Measurements from ENCODE around the gene NIF3L1. TPM values are rescaled to one million over a fixed set of nuclear protein-coding genes. Genes with fewer than 3 reads are reported as not detected.

The NIF3L1 gene
- total and polyA plus RNA-seq, 9 of the 15 experiments (the other 6 are each of a cell fraction or from before 2014, with no cell fraction given) = 26.7 to 89.5 (median 45.6) TPM

- TF ChIP-seq ZNF511 (CRISPR knock-in tag; IDR thresholded peaks at IDR 0.05) (no peak), PHF21A (IDR thresholded peaks at IDR 0.05; ENCODE audit: borderline replicate concordance, low read depth) (no peak), PBX2 (CRISPR knock-in tag; IDR thresholded peaks at IDR 0.05; ENCODE audit: low read depth) (no peak), PBX2 (tag; conservative IDR thresholded peaks at IDR 0.05; ENCODE audit: low read depth) (peak; percentile 59), NCOA4 (IDR thresholded peaks at IDR 0.05; ENCODE audit: partially characterized antibody) (no peak), ATF3 (IDR thresholded peaks at IDR 0.05) (peak; percentile 50), ATF3 (CRISPR knock-in tag; conservative IDR thresholded peaks at IDR 0.05) (no peak), TEAD1 (CRISPR knock-in tag; IDR thresholded peaks at IDR 0.05) (0 out of 4 replicates have a peak, but pooled peaks of 1 of the 2 experiments have one; percentile 28), SMARCA4 (IDR thresholded peaks at IDR 0.05) (no peak; the same call in 1 of the 2 replicates), HNRNPLL (IDR thresholded peaks at IDR 0.05; ENCODE audit: low read depth, low read length, poor library complexity, severe bottlenecking) (no peak), HNRNPUL1 (IDR thresholded peaks at IDR 0.05; ENCODE audit: low read length) (no peak), ZNF507 (tag; conservative IDR thresholded peaks at IDR 0.05) (no peak), CEBPG (CRISPR knock-in tag; IDR thresholded peaks at IDR 0.05) (no peak), CEBPG (tag; conservative IDR thresholded peaks at IDR 0.05 in 1 of 2, IDR thresholded peaks at IDR 0.05 in 1 of 2) (no peak), FOXK2 (conservative IDR thresholded peaks at IDR 0.05 in 1 of 2, IDR thresholded peaks at IDR 0.05 in 1 of 2; ENCODE audit: low read depth in 2 of 2) (peak in 1 of 2 experiments; percentile 45; a peak in 1 of 4 replicates), ZNF408 (CRISPR knock-in tag; IDR thresholded peaks at IDR 0.05; ENCODE audit: low read depth) (no peak), CREM (IDR thresholded peaks at IDR 0.05; ENCODE audit: low read depth) (peak; percentile 68), HINFP (tag; conservative IDR thresholded peaks at IDR 0.05; ENCODE audit: low read depth) (no peak), TOE1 (IDR thresholded peaks at IDR 0.05; ENCODE audit: borderline replicate concordance) (no peak), TOE1 (CRISPR knock-in tag; IDR thresholded peaks at IDR 0.05; ENCODE audit: borderline replicate concordance, low read depth) (no peak), NRF1 (conservative IDR thresholded peaks at IDR 0.05 in 1 of 2, IDR thresholded peaks at IDR 0.05 in 1 of 2) (no peak), NELFE (IDR thresholded peaks at IDR 0.05; ENCODE audit: insufficient read depth, insufficient read length) (no peak), KLF16 (IDR thresholded peaks at IDR 0.05) (no peak)
Observed at GRCh38 chr2:200862532-200863000, 26.6 kb upstream of the NIF3L1 start (continued).

All from K562 (cell line).